ENCODE results near the gene UBE2U. TPM values are rescaled to one million over a fixed set of nuclear protein-coding genes. Genes with fewer than 3 reads are reported as not detected.

Gene UBE2U
- total and polyA plus RNA-seq, 2 of the 8 experiments (the other 6 are each of a cell fraction or from before 2014, with no cell fraction given), result not detected

DNA sequence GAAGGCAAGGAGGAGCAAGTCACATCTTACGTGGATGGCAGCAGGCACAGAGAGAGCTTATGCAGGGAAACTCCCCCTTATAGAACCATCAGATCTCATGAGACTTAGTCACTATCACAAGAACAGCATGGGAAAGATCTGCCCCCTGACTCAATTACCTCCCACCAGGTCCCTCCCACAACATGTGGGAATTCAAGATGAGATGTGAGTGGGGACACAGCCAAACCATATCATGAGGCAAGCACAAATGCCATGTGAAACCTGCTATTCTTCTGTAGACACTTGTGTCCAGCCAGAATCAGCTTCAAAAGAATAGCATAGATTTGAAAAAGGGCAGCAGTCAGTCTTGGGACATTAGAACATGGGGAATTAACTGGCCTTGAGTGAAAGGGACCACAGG, 32.2 kb upstream of the UBE2U start:
- no peak overlapping the region for H2BK12ac ChIP-seq (ENCODE audit: low read depth, low read length)
- H4K8ac ChIP-seq (ENCODE audit: extremely low read depth, insufficient read depth, low read length), result no peak overlapping the region
- no peak overlapping the region for H3K4me2 ChIP-seq (ENCODE audit: insufficient read depth in 1 of 2, low read depth in 2 of 2, low read length in 2 of 2)
- no peak overlapping the region for H3K23ac ChIP-seq (ENCODE audit: insufficient read length)
- DNase-seq (ENCODE audit: low read depth in 1 of 2, low spot score in 2 of 2), result no peak
- no peak overlapping the region for H4K5ac ChIP-seq (ENCODE audit: insufficient read length, low read depth, low read length)
- no peak overlapping the region for H3K18ac ChIP-seq (ENCODE audit: extremely low read depth, low read length)
- H3K79me2 ChIP-seq (ENCODE audit: control insufficient read depth in 1 of 2, insufficient read depth in 2 of 2, low read length in 2 of 2), result no peaks in the 10 kb centered on the region
- TF ChIP-seq KDM1A (IDR thresholded peaks at IDR 0.05; ENCODE audit: borderline replicate concordance, low read length), result no peak
- no peak for TF ChIP-seq SP1 (IDR thresholded peaks at IDR 0.05; ENCODE audit: low read depth, low read length)
- TF ChIP-seq RBBP5 (IDR thresholded peaks at IDR 0.05; ENCODE audit: borderline replicate concordance, low read depth, low read length), result no peak
- TF ChIP-seq BRCA1 (IDR thresholded peaks at IDR 0.05; ENCODE audit: low read depth, low read length), result no peak
- TF ChIP-seq CTBP2 (IDR thresholded peaks at IDR 0.05; ENCODE audit: borderline replicate concordance, insufficient read depth, insufficient read length, low read length), result no peak
- TF ChIP-seq CBX5 (IDR thresholded peaks at IDR 0.05; ENCODE audit: low read depth, low read length), result no peak
- TF ChIP-seq EP300 (IDR thresholded peaks at IDR 0.05; ENCODE audit: borderline replicate concordance in 1 of 2, low read depth in 2 of 2, low read length in 2 of 2), result no peak
- no peak for FAIRE-seq
- H3K9ac ChIP-seq (replicated peaks in 1 of 4; ENCODE audit: extremely low read depth in 1 of 4, low read depth in 3 of 4, low read length in 3 of 4), result no peak overlapping the region
- ChIA-PET CTCF (ENCODE audit: partially characterized antibody) (interaction anchor here (1.1 kb wide), 1 partner anchor 11 kb away, joined by 3 read pairs; no protein-coding TSS in a partner anchor), POLR2A (ENCODE audit: partially characterized antibody) (no interaction called here)
- H3K27me3 ChIP-seq (replicated peaks in 1 of 4; ENCODE audit: control insufficient read depth in 3 of 4, extremely low read depth in 1 of 4, insufficient read depth in 3 of 4, low read length in 3 of 4), result no peaks in the 10 kb centered on the region
- no peak overlapping the region for H2BK120ac ChIP-seq (replicated peaks; ENCODE audit: low read depth, low read length)
- peaks cover 9 to 11% of the 10 kb centered on the region in 2 experiments; a peak in 2 of 4 replicates for H3K9me3 ChIP-seq (ENCODE audit: insufficient read depth in 2 of 2, low read depth in 1 of 2, low read length in 1 of 2)
- no peak overlapping the region for H4K91ac ChIP-seq (replicated peaks; ENCODE audit: insufficient read length, low read length)
- H2BK20ac ChIP-seq (ENCODE audit: low read length), result no peak overlapping the region
- no peak overlapping the region for H2BK5ac ChIP-seq (ENCODE audit: low read depth, low read length)
- no peak overlapping the region for H3K27ac ChIP-seq (ENCODE audit: low read depth, low read length)
- H3K14ac ChIP-seq (ENCODE audit: insufficient read length), result no peak overlapping the region
- H3K4me3 ChIP-seq (ENCODE audit: extremely low read depth in 1 of 4, insufficient read depth in 2 of 4, low read depth in 3 of 4, low read length in 4 of 4), result no peak overlapping the region
- no peak overlapping the region for H2BK15ac ChIP-seq (ENCODE audit: low read length)
- H3K79me1 ChIP-seq (ENCODE audit: low read depth, low read length), result no peaks in the 10 kb centered on the region
- H2AK5ac ChIP-seq (ENCODE audit: low read depth, low read length), result no peak overlapping the region
- 92% methylated on average over 1 of the region's 1 CpG; no CpG with 5 or more reads in 1 of the 2 experiments for WGBS, 2 experiments (ENCODE audit: extremely low coverage in 1 of 2, insufficient coverage in 1 of 2, insufficient read length in 1 of 2, insufficient replicate concordance in 2 of 2, low coverage in 1 of 2, low lambda C conversion rate in 2 of 2, missing lambda C conversion rate in 1 of 2)
- peaks cover 0 to 3% (median 0%) of the 10 kb centered on the region in 4 experiments; a peak in 2 of 7 replicates for H3K4me1 ChIP-seq (replicated peaks in 1 of 4; ENCODE audit: control insufficient read depth in 3 of 4, insufficient read depth in 4 of 4, low read length in 3 of 4)
- no peak overlapping the region for H3K4ac ChIP-seq (replicated peaks; ENCODE audit: insufficient read length, low read depth, low read length)
- H4K20me1 ChIP-seq (replicated peaks in 1 of 2; ENCODE audit: control insufficient read depth in 1 of 2, insufficient read depth in 2 of 2, low read length in 2 of 2), result no peaks in the 10 kb centered on the region
- H3K23me2 ChIP-seq (ENCODE audit: low read depth, low read length), result no peaks in the 10 kb centered on the region
- no peak overlapping the region for H2AFZ ChIP-seq (ENCODE audit: low read length)
- H3K36me3 ChIP-seq (ENCODE audit: control insufficient read depth in 2 of 4, insufficient read depth in 4 of 4, low read length in 3 of 4), result peaks cover 0 to 39% (median 21%) of the 10 kb centered on the region in 4 experiments; a peak in 6 of 8 replicates
- H3K56ac ChIP-seq (replicated peaks; ENCODE audit: insufficient read length, low read depth, low read length), result no peak overlapping the region
